CD4-positive, alpha-beta T cell treated with Interleukin-17A for 4 hours (primary cell): ENCODE data around the gene BRD4.
A peak's percentile ranks its signal among the peaks of the same experiment; 100 is the strongest.
"Not testable (repeated sequence)": the region's sequence is repeated elsewhere in the genome, so short reads cannot be mapped to it uniquely, and the experiment has no call there.

Experiments used
- DNase-seq: peaks from one replicate; pipeline ENCODE4 v3.0.0-alpha.2; 2020; ENCODE audit warnings: mixed read lengths

Gene BRD4

GRCh38 chr19:15358918-15359317 is 26.6 kb upstream of the BRD4 start:
- DNase-seq = no peak

- no peak for DNase-seq
Observed at GRCh38 chr19:15357906-15358305, 25.6 kb upstream of the BRD4 start.

- no peak for DNase-seq
Observed at GRCh38 chr19:15354566-15355296, 22.4 kb upstream of the BRD4 start.

GRCh38 chr19:15353908-15354307 is 21.6 kb upstream of the BRD4 start:
- no peak for DNase-seq

- DNase-seq = not testable (repeated sequence)
Observed at GRCh38 chr19:15352535-15352934, 20.2 kb upstream of the BRD4 start.

GRCh38 chr19:15341328-15341727 is 9.0 kb upstream of the BRD4 start:
- not testable (repeated sequence) for DNase-seq

- no peak for DNase-seq
Observed at GRCh38 chr19:15340086-15340485, 7.7 kb upstream of the BRD4 start.

GRCh38 chr19:15337202-15337601 is 4.9 kb upstream of the BRD4 start:
- DNase-seq = no peak

GRCh38 chr19:15335992-15336391 is 3.7 kb upstream of the BRD4 start:
- not testable (repeated sequence) for DNase-seq

- DNase-seq = peak; percentile 67
Observed at GRCh38 chr19:15331419-15332310, 674 bp downstream of the BRD4 start.

- no peak for DNase-seq
Observed at GRCh38 chr19:15330801-15331418, 1.4 kb downstream of the BRD4 start.

- DNase-seq = no peak
Observed at GRCh38 chr19:15328312-15328711, 4.0 kb downstream of the BRD4 start.

GRCh38 chr19:15324791-15325519 is 7.4 kb downstream of the BRD4 start:
- no peak for DNase-seq

GRCh38 chr19:15323496-15324235 is 8.7 kb downstream of the BRD4 start:
- no peak for DNase-seq

- DNase-seq = no peak
Observed at GRCh38 chr19:15321739-15322138, 10.6 kb downstream of the BRD4 start.

- no peak for DNase-seq
Observed at GRCh38 chr19:15320116-15320515, 12.2 kb downstream of the BRD4 start.

GRCh38 chr19:15318241-15318691 is 14.1 kb downstream of the BRD4 start:
- no peak for DNase-seq

GRCh38 chr19:15317392-15318071 is 14.8 kb downstream of the BRD4 start:
- no peak for DNase-seq

- no peak for DNase-seq
Observed at GRCh38 chr19:15316498-15316897, 15.8 kb downstream of the BRD4 start.

GRCh38 chr19:15315101-15315500 is 17.2 kb downstream of the BRD4 start:
- no peak for DNase-seq

GRCh38 chr19:15313649-15314279 is 18.6 kb downstream of the BRD4 start:
- DNase-seq = no peak
